Lower lobe of right lung (tissue), 2 donors: ENCODE measurements around the gene FAM120A. TPM values are rescaled to one million over a fixed set of nuclear protein-coding genes. Genes with fewer than 3 reads are reported as not detected.
A peak's percentile ranks its signal among the peaks of the same experiment; 100 is the strongest.

ENCODE experiments used
- ATAC-seq, 2 donors: fragments of 200-7000 bp; cut with Tn5 transposase; one replicate each; pipeline ENCODE4 v1.9.1; 2020 to 2022; ENCODE audit warnings: mild to moderate bottlenecking in 2 of 2, moderate library complexity in 2 of 2
- DNase-seq: peaks from one replicate; pipeline ENCODE4 v3.0.0-alpha.2; 2020
- H3K27ac ChIP-seq: fragments of 200-600 bp; one replicate; pipeline ENCODE4 v1.8.0; 2022
- H3K27me3 ChIP-seq: fragments of 200-600 bp; one replicate; pipeline ENCODE4 v1.8.0; 2022; ENCODE audit warnings: low read depth
- H3K36me3 ChIP-seq: fragments of 200-600 bp; one replicate; pipeline ENCODE4 v1.8.0; 2022; ENCODE audit warnings: mild to moderate bottlenecking
- H3K4me1 ChIP-seq: fragments of 200-600 bp; one replicate; pipeline ENCODE4 v1.8.0; 2022
- H3K4me3 ChIP-seq: fragments of 200-600 bp; one replicate; pipeline ENCODE4 v1.8.0; 2022; ENCODE audit warnings: mild to moderate bottlenecking
- H3K9me3 ChIP-seq: fragments of 200-600 bp; one replicate; pipeline ENCODE4 v1.8.0; 2022
- CTCF ChIP-seq: fragments of 200-600 bp; IDR thresholded peaks from one replicate; pipeline ENCODE4 v1.8.0; 2022; ENCODE audit warnings: antibody characterized with exemption, mild to moderate bottlenecking
- intact Hi-C: fragments of 100-400 bp; cut with DNase I; formaldehyde crosslinking; loops from one replicate; pipeline ENCODE4 v1.11.0; 2022
- total RNA-seq: library from RNA; stranded (reverse); fragmentation: NEBNext Ultra II Directional; extraction: Animal tissue kit (Norgen Biotek cat#: 25700); gene quantifications from one replicate; pipeline ENCODE4 v1.2.1, GENCODE V29; 2021
- donor health status: DM: no; HTN: yes; CAD: no; lungs with severe emphysema.

Gene FAM120A
- total RNA-seq, 1 donor from 2014 or later = 114 TPM

- intact Hi-C loops = no loop called here
Observed at GRCh38 chr9:93572636-93573515, 121.4 kb downstream of the FAM120A start.

GRCh38 chr9:93573516-93573828, 122.0 kb downstream of the FAM120A start:
- intact Hi-C loops = no loop called here
- Histone ChIP-seq H3K27ac (no peak overlapping the region), H3K4me1 (peaks cover 25% of the 10 kb centered on the region), H3K27me3 (no peaks in the 10 kb centered on the region), H3K4me3 (no peak overlapping the region), H3K9me3 (no peaks in the 10 kb centered on the region), H3K36me3 (no peaks in the 10 kb centered on the region)
- TF ChIP-seq CTCF = no peak
- ATAC-seq = no peak
- no peak for DNase-seq

More at GRCh38 chr9:93572636-93573515, 121.4 kb downstream of the FAM120A start:
- H3K27ac ChIP-seq = no peak overlapping the region
- H3K9me3 ChIP-seq = no peaks in the 10 kb centered on the region
- H3K27me3 ChIP-seq = no peaks in the 10 kb centered on the region
- no peak for ATAC-seq
- no peak overlapping the region for H3K4me3 ChIP-seq
- DNase-seq = no peak
- no peak for TF ChIP-seq CTCF
- H3K36me3 ChIP-seq = no peaks in the 10 kb centered on the region
- peaks cover 20% of the 10 kb centered on the region for H3K4me1 ChIP-seq

GRCh38 chr9:93574091-93574899, 122.8 kb downstream of the FAM120A start:
- H3K4me1 ChIP-seq = peaks cover 34% of the 10 kb centered on the region
- H3K4me3 ChIP-seq = no peak overlapping the region
- intact Hi-C loops = no loop called here
- no peak for TF ChIP-seq CTCF
- no peaks in the 10 kb centered on the region for H3K27me3 ChIP-seq
- ATAC-seq (no peak), DNase-seq (no peak)
- peak overlapping the region; percentile 94 for H3K27ac ChIP-seq
- H3K36me3 ChIP-seq = no peaks in the 10 kb centered on the region
- no peaks in the 10 kb centered on the region for H3K9me3 ChIP-seq

GRCh38 chr9:93574900-93575795, 123.7 kb downstream of the FAM120A start:
- DNase-seq (no peak), ATAC-seq (peak; percentile 1)
- no peaks in the 10 kb centered on the region for H3K9me3 ChIP-seq
- H3K27ac ChIP-seq = peak overlapping the region; percentile 94
- no peak for TF ChIP-seq CTCF
- H3K4me3 ChIP-seq = peak overlapping the region; percentile 81
- intact Hi-C loops = no loop called here
- H3K27me3 ChIP-seq = no peaks in the 10 kb centered on the region
- no peaks in the 10 kb centered on the region for H3K36me3 ChIP-seq
- peaks cover 42% of the 10 kb centered on the region for H3K4me1 ChIP-seq

GRCh38 chr9:93575796-93576257, 124.3 kb downstream of the FAM120A start:
- peaks cover 49% of the 10 kb centered on the region for H3K4me1 ChIP-seq

More at GRCh38 chr9:93575796-93576257, 124.3 kb downstream of the FAM120A start:
- peak overlapping the region; percentile 81 for H3K4me3 ChIP-seq
- peak; percentile 79 for DNase-seq
- ATAC-seq = peak; percentile 37 to 59
- intact Hi-C loops = no loop called here
- peak overlapping the region; percentile 94 for H3K27ac ChIP-seq
- no peaks in the 10 kb centered on the region for H3K9me3 ChIP-seq
- H3K36me3 ChIP-seq = no peaks in the 10 kb centered on the region
- H3K27me3 ChIP-seq = no peaks in the 10 kb centered on the region
- TF ChIP-seq CTCF = no peak
